ENCODE results near the gene GEN1. TPM values are rescaled to one million over a fixed set of nuclear protein-coding genes. Genes with fewer than 3 reads are reported as not detected.

The GEN1 gene
- total RNA-seq, 1 experiment from 2014 or later: 251 TPM

DNA sequence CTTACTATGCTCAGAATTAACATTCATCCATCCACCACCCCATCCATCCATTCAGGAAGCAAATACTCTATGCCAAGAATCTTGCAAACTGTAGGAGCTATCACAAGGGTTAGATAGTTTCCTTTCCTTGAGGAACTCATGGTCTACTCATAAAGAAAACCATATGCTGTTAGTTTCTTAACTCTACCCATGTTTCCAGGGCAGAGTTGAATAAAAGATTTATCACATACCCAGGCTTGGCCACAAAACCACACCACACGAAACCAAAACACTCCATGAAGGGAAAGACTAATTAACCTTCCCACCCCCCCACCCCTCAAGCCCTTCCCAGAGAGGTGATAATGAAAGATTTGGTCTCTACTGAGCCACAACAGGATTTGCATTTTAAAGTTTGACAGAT, 38.6 kb downstream of the GEN1 start:
- H3K36me3 ChIP-seq (ENCODE audit: insufficient read depth, low read length): no peaks in the 10 kb centered on the region
- H3K27ac ChIP-seq (ENCODE audit: low read length): no peak overlapping the region
- H3K9me3 ChIP-seq (ENCODE audit: low read length): no peaks in the 10 kb centered on the region
- no peaks in the 10 kb centered on the region for H3K27me3 ChIP-seq (ENCODE audit: low read length)
- no peak for DNase-seq
- H3K4me3 ChIP-seq (ENCODE audit: low read length): no peak overlapping the region
- peaks cover 51% of the 10 kb centered on the region for H3K4me1 ChIP-seq (ENCODE audit: low read length)
- no peaks in the 10 kb centered on the region for H3K9me2 ChIP-seq (replicated peaks; ENCODE audit: insufficient read depth, low read length)
- no peaks in the 10 kb centered on the region for H3K79me2 ChIP-seq (ENCODE audit: low read length)
- no peak overlapping the region for H3K4me2 ChIP-seq (ENCODE audit: low read depth, low read length, poor library complexity, severe bottlenecking)
- H2AFZ ChIP-seq (ENCODE audit: low read length): no peak overlapping the region
- no peaks in the 10 kb centered on the region for H4K20me1 ChIP-seq (ENCODE audit: insufficient read depth, low read depth, low read length)
- H3K9ac ChIP-seq (ENCODE audit: low read length): no peak overlapping the region

DNA sequence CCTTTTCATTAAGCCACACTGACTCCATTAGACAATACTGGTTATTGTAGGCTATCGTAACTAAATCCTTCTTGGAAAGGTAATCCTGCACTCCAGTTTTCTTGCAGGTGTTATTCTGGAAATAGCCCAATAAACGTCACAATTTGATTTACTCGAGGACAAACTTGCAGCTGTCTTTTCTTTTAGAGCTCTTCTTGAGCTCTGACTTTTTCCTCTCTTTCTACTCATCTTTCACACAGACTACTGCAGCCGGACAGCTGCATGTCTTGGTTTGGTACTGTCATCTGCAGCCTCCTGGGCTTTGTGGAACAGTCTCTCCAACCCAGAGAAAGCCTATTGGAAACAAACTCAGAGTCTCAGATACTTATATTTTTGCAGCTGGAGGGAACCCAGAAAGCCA, 39.4 kb downstream of the GEN1 start:
- no peaks in the 10 kb centered on the region for H3K9me3 ChIP-seq (ENCODE audit: low read length)
- H4K20me1 ChIP-seq (ENCODE audit: insufficient read depth, low read depth, low read length): no peaks in the 10 kb centered on the region
- H3K27ac ChIP-seq (ENCODE audit: low read length): peak overlapping the region; percentile 37
- no peak overlapping the region for H2AFZ ChIP-seq (ENCODE audit: low read length)
- H3K4me1 ChIP-seq (ENCODE audit: low read length): peaks cover 47% of the 10 kb centered on the region
- peak overlapping the region; percentile 16 for H3K4me2 ChIP-seq (ENCODE audit: low read depth, low read length, poor library complexity, severe bottlenecking)
- H3K9me2 ChIP-seq (replicated peaks; ENCODE audit: insufficient read depth, low read length): no peaks in the 10 kb centered on the region
- no peaks in the 10 kb centered on the region for H3K27me3 ChIP-seq (ENCODE audit: low read length)
- DNase-seq: no peak
- H3K9ac ChIP-seq (ENCODE audit: low read length): no peak overlapping the region
- H3K4me3 ChIP-seq (ENCODE audit: low read length): no peak overlapping the region
- no peaks in the 10 kb centered on the region for H3K79me2 ChIP-seq (ENCODE audit: low read length)
- no peaks in the 10 kb centered on the region for H3K36me3 ChIP-seq (ENCODE audit: insufficient read depth, low read length)

- H3K27me3 ChIP-seq (ENCODE audit: low read length): no peaks in the 10 kb centered on the region
- H3K79me2 ChIP-seq (ENCODE audit: low read length): no peaks in the 10 kb centered on the region
- no peak overlapping the region for H3K9ac ChIP-seq (ENCODE audit: low read length)
- no peak for DNase-seq
- peak overlapping the region; percentile 37 for H3K27ac ChIP-seq (ENCODE audit: low read length)
- H3K4me1 ChIP-seq (ENCODE audit: low read length): peaks cover 47% of the 10 kb centered on the region
- H3K36me3 ChIP-seq (ENCODE audit: insufficient read depth, low read length): no peaks in the 10 kb centered on the region
- H3K4me3 ChIP-seq (ENCODE audit: low read length): no peak overlapping the region
- H3K9me3 ChIP-seq (ENCODE audit: low read length): no peaks in the 10 kb centered on the region
- H2AFZ ChIP-seq (ENCODE audit: low read length): no peak overlapping the region
- no peak overlapping the region for H3K4me2 ChIP-seq (ENCODE audit: low read depth, low read length, poor library complexity, severe bottlenecking)
- no peaks in the 10 kb centered on the region for H3K9me2 ChIP-seq (replicated peaks; ENCODE audit: insufficient read depth, low read length)
- no peaks in the 10 kb centered on the region for H4K20me1 ChIP-seq (ENCODE audit: insufficient read depth, low read depth, low read length)
These were observed 39.9 kb downstream of the GEN1 start for GRCh38 chr2:17793803-17794354.

GRCh38 chr2:17795309-17795708, 41.4 kb downstream of the GEN1 start:
- no peak overlapping the region for H2AFZ ChIP-seq (ENCODE audit: low read length)
- H3K27me3 ChIP-seq (ENCODE audit: low read length): no peaks in the 10 kb centered on the region
- H3K4me2 ChIP-seq (ENCODE audit: low read depth, low read length, poor library complexity, severe bottlenecking): no peak overlapping the region
- DNase-seq: no peak
- H3K9me3 ChIP-seq (ENCODE audit: low read length): no peaks in the 10 kb centered on the region
- peaks cover 43% of the 10 kb centered on the region for H3K4me1 ChIP-seq (ENCODE audit: low read length)
- H4K20me1 ChIP-seq (ENCODE audit: insufficient read depth, low read depth, low read length): no peaks in the 10 kb centered on the region
- H3K9ac ChIP-seq (ENCODE audit: low read length): no peak overlapping the region
- H3K79me2 ChIP-seq (ENCODE audit: low read length): no peaks in the 10 kb centered on the region
- no peaks in the 10 kb centered on the region for H3K9me2 ChIP-seq (replicated peaks; ENCODE audit: insufficient read depth, low read length)
- no peak overlapping the region for H3K27ac ChIP-seq (ENCODE audit: low read length)
- no peak overlapping the region for H3K4me3 ChIP-seq (ENCODE audit: low read length)
- no peaks in the 10 kb centered on the region for H3K36me3 ChIP-seq (ENCODE audit: insufficient read depth, low read length)

DNA sequence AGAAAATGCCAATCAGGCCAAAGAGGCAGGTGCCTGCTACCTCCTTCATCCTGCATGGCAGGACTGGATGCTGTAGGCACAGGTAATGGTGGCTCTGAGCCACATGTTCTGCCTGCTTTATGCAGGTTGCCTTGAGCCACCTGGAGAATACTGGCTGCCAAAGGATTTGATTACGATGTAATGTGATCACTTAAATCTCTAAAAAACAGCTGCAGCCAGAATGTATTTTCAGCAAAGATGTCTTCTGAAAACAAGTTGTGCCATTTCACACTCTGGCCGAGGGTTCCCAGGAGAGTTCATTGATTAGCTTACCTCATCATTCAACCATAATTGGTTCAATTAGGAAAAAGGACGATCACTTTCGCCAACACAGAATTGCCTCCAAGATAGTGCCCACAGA, 44.4 kb downstream of the GEN1 start:
- Histone ChIP-seq H3K36me3 (ENCODE audit: insufficient read depth, low read length) (no peaks in the 10 kb centered on the region), H4K20me1 (ENCODE audit: insufficient read depth, low read depth, low read length) (no peaks in the 10 kb centered on the region), H3K79me2 (ENCODE audit: low read length) (no peaks in the 10 kb centered on the region)

DNA sequence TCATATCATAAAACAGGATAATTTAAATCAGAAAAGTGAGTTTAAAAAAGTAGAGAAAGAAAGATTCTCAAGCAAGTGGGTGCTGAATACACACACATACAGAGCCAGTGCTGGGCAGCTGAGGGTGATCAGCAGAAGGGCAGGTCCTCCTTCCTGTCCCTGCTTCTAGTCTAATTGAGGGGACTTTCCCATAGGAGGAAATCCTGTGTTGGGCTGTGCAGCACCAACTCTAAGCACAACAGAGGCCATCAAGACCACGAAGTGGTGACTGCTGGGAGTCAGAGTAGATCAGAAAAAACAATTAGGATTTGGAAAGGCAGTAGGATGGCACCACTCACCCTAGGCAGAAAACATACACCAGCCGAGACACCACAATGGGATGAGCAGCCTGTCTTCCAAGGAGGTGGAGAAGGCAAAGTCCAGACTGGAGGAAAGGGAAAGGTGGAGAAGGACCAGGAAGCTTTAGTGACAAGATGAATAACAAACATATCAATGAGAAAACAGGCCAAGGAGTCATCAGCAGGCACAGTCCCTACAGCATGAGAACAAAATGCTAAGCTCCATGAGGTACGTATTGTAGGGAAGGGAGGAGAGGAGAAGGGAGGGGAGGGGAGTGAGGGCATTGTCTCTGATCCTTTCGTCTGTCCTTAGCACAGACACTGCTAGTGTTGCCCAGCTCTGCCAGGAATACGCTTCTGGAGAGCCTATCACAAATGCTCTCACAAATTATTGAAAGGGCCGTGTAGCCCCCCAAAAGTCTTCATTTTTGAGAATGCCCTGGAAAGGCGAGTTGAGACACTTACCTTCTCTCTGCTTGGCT, 45.6 kb downstream of the GEN1 start:
- Histone ChIP-seq H3K27me3 (ENCODE audit: low read length) (no peaks in the 10 kb centered on the region), H4K20me1 (ENCODE audit: insufficient read depth, low read depth, low read length) (no peaks in the 10 kb centered on the region), H3K79me2 (ENCODE audit: low read length) (no peaks in the 10 kb centered on the region), H3K4me2 (ENCODE audit: low read depth, low read length, poor library complexity, severe bottlenecking) (no peak overlapping the region), H2AFZ (ENCODE audit: low read length) (no peak overlapping the region), H3K4me1 (ENCODE audit: low read length) (peaks cover 48% of the 10 kb centered on the region), H3K4me3 (ENCODE audit: low read length) (no peak overlapping the region), H3K36me3 (ENCODE audit: insufficient read depth, low read length) (no peaks in the 10 kb centered on the region), H3K9me3 (ENCODE audit: low read length) (no peaks in the 10 kb centered on the region), H3K9ac (ENCODE audit: low read length) (no peak overlapping the region), H3K9me2 (replicated peaks; ENCODE audit: insufficient read depth, low read length) (no peaks in the 10 kb centered on the region), H3K27ac (ENCODE audit: low read length) (no peak overlapping the region)
- DNase-seq: no peak

More for the DNA sequence above, 44.4 kb downstream of the GEN1 start:
- Histone ChIP-seq H3K27me3 (ENCODE audit: low read length) (no peaks in the 10 kb centered on the region), H3K4me1 (ENCODE audit: low read length) (peaks cover 44% of the 10 kb centered on the region), H3K9me2 (replicated peaks; ENCODE audit: insufficient read depth, low read length) (no peaks in the 10 kb centered on the region), H2AFZ (ENCODE audit: low read length) (no peak overlapping the region), H3K4me2 (ENCODE audit: low read depth, low read length, poor library complexity, severe bottlenecking) (no peak overlapping the region), H3K27ac (ENCODE audit: low read length) (no peak overlapping the region), H3K9me3 (ENCODE audit: low read length) (no peaks in the 10 kb centered on the region), H3K9ac (ENCODE audit: low read length) (no peak overlapping the region), H3K4me3 (ENCODE audit: low read length) (no peak overlapping the region)
- DNase-seq: no peak

- H3K4me1 ChIP-seq (ENCODE audit: low read length): peaks cover 55% of the 10 kb centered on the region
- no peak overlapping the region for H2AFZ ChIP-seq (ENCODE audit: low read length)
These were observed 46.3 kb downstream of the GEN1 start for GRCh38 chr2:17800219-17800618.

GRCh38 chr2:17800693-17801458, 46.9 kb downstream of the GEN1 start:
- Histone ChIP-seq H3K4me3 (ENCODE audit: low read length) (no peak overlapping the region), H3K36me3 (ENCODE audit: insufficient read depth, low read length) (no peaks in the 10 kb centered on the region), H3K9me3 (ENCODE audit: low read length) (no peaks in the 10 kb centered on the region), H3K27ac (ENCODE audit: low read length) (no peak overlapping the region), H3K4me2 (ENCODE audit: low read depth, low read length, poor library complexity, severe bottlenecking) (no peak overlapping the region), H3K9ac (ENCODE audit: low read length) (no peak overlapping the region), H3K79me2 (ENCODE audit: low read length) (no peaks in the 10 kb centered on the region), H2AFZ (ENCODE audit: low read length) (no peak overlapping the region), H4K20me1 (ENCODE audit: insufficient read depth, low read depth, low read length) (no peaks in the 10 kb centered on the region), H3K4me1 (ENCODE audit: low read length) (peaks cover 57% of the 10 kb centered on the region), H3K27me3 (ENCODE audit: low read length) (no peaks in the 10 kb centered on the region), H3K9me2 (replicated peaks; ENCODE audit: insufficient read depth, low read length) (no peaks in the 10 kb centered on the region)
- DNase-seq: no peak

More at GRCh38 chr2:17800219-17800618, 46.3 kb downstream of the GEN1 start:
- Histone ChIP-seq H3K27me3 (ENCODE audit: low read length) (no peaks in the 10 kb centered on the region), H3K4me3 (ENCODE audit: low read length) (no peak overlapping the region), H4K20me1 (ENCODE audit: insufficient read depth, low read depth, low read length) (no peaks in the 10 kb centered on the region), H3K9me3 (ENCODE audit: low read length) (no peaks in the 10 kb centered on the region), H3K9me2 (replicated peaks; ENCODE audit: insufficient read depth, low read length) (no peaks in the 10 kb centered on the region), H3K9ac (ENCODE audit: low read length) (no peak overlapping the region), H3K4me2 (ENCODE audit: low read depth, low read length, poor library complexity, severe bottlenecking) (no peak overlapping the region), H3K79me2 (ENCODE audit: low read length) (no peaks in the 10 kb centered on the region), H3K36me3 (ENCODE audit: insufficient read depth, low read length) (no peaks in the 10 kb centered on the region), H3K27ac (ENCODE audit: low read length) (no peak overlapping the region)
- DNase-seq: no peak
